HEK293 (cell line): ENCODE data around the gene TMEM181.

Source experiments
- CTCF ChIA-PET: fragments of 350-600 bp; formaldehyde crosslinking; extraction: SDS; loops from one replicate; lab custom pipeline; 2021; ENCODE audit warnings: antibody characterized with exemption; lab: Yijun Ruan, JAX
- POLR2A ChIA-PET: fragments of 300-600 bp; formaldehyde crosslinking; extraction: SDS; loops from one replicate; lab custom pipeline; 2020; ENCODE audit warnings: antibody characterized with exemption, inconsistent platforms; lab: Yijun Ruan, JAX
- H3K27ac ChIP-seq: fragments of 200-500 bp; sonication (Bioruptor generic); 2 replicates; pipeline ENCODE4 v1.5.1; 2014; ENCODE audit warnings: low read depth, low read length, control low read depth, inconsistent platforms; ENCODE audit errors: extremely low read depth
- H3K36me3 ChIP-seq, 2 experiments: fragments of 200-500 bp in 1 of 2; sonication (Bioruptor generic) in 1 of 2; 1 replicate in 1 of 2; 2 replicates in 1 of 2; pipeline ENCODE4 v1.5.1; 2014 to 2017; ENCODE audit warnings: inconsistent platforms in 2 of 2, low read length in 2 of 2; ENCODE audit not compliant: control insufficient read depth in 2 of 2, insufficient read depth in 1 of 2
- H3K4me1 ChIP-seq: fragments of 200-500 bp; sonication (Bioruptor generic); 2 replicates; pipeline ENCODE4 v1.5.1; 2014; ENCODE audit warnings: mild to moderate bottlenecking, low read length, inconsistent platforms; ENCODE audit not compliant: control insufficient read depth, insufficient read depth
- H3K4me3 ChIP-seq: 2 replicates; pipeline ENCODE4 v1.5.1; 2011; ENCODE audit warnings: low read depth, mild to moderate bottlenecking, control low read depth, low read length, moderate library complexity
- H3K9me3 ChIP-seq: fragments of 200-500 bp; sonication (Bioruptor generic); 2 replicates; pipeline ENCODE4 v1.5.1; 2014; ENCODE audit warnings: low read depth, low read length, inconsistent platforms; ENCODE audit not compliant: control insufficient read depth, insufficient read depth
- GLIS1 ChIP-seq: fragments of 450-650 bp; formaldehyde crosslinking; IDR thresholded peaks from 2 replicates; pipeline ENCODE4 v1.5.1; 2016; ENCODE audit warnings: missing biosample characterization, missing genetic modification characterization
- KLF1 ChIP-seq: fragments of 450-650 bp; formaldehyde crosslinking; IDR thresholded peaks from 2 replicates; pipeline ENCODE4 v1.5.1; 2016; ENCODE audit warnings: missing biosample characterization, missing genetic modification characterization
- PATZ1 ChIP-seq: fragments of 450-650 bp; formaldehyde crosslinking; IDR thresholded peaks from 2 replicates; pipeline ENCODE4 v1.5.1; 2016; ENCODE audit warnings: missing biosample characterization, missing genetic modification characterization
- PRDM2 ChIP-seq: fragments of 450-650 bp; formaldehyde crosslinking; IDR thresholded peaks from 2 replicates; pipeline ENCODE4 v1.5.1; 2016; ENCODE audit warnings: missing biosample characterization, missing genetic modification characterization, borderline replicate concordance
- SCRT1 ChIP-seq: fragments of 450-650 bp; formaldehyde crosslinking; IDR thresholded peaks from 2 replicates; pipeline ENCODE4 v1.5.1; 2016; ENCODE audit warnings: missing biosample characterization, missing genetic modification characterization, borderline replicate concordance
- YY1 ChIP-seq: fragments of 450-650 bp; formaldehyde crosslinking; IDR thresholded peaks from 2 replicates; pipeline ENCODE4 v1.5.1; 2018; ENCODE audit warnings: missing biosample characterization, missing genetic modification characterization
- ZNF155 ChIP-seq: fragments of 450-650 bp; formaldehyde crosslinking; IDR thresholded peaks from 2 replicates; pipeline ENCODE4 v1.5.1; 2016; ENCODE audit warnings: missing biosample characterization, missing genetic modification characterization
- ZNF26 ChIP-seq: fragments of 450-650 bp; formaldehyde crosslinking; IDR thresholded peaks from 2 replicates; pipeline ENCODE4 v1.5.1; 2016; ENCODE audit warnings: missing biosample characterization, missing genetic modification characterization
- ZNF266 ChIP-seq: fragments of 450-650 bp; formaldehyde crosslinking; IDR thresholded peaks from 2 replicates; pipeline ENCODE4 v1.5.1; 2016; ENCODE audit warnings: missing biosample characterization, missing genetic modification characterization, low read depth
- ZNF302 ChIP-seq: fragments of 450-650 bp; formaldehyde crosslinking; IDR thresholded peaks from 2 replicates; pipeline ENCODE4 v1.5.1; 2016; ENCODE audit warnings: missing biosample characterization, missing genetic modification characterization, low read depth
- ZNF335 ChIP-seq: fragments of 450-650 bp; formaldehyde crosslinking; conservative IDR thresholded peaks from 2 replicates; pipeline ENCODE4 v1.5.1; 2016; ENCODE audit warnings: missing biosample characterization, missing genetic modification characterization
- ZNF600 ChIP-seq: fragments of 450-650 bp; formaldehyde crosslinking; IDR thresholded peaks from 2 replicates; pipeline ENCODE4 v1.5.1; 2016; ENCODE audit warnings: missing biosample characterization, missing genetic modification characterization
- ZNF645 ChIP-seq: fragments of 450-650 bp; formaldehyde crosslinking; IDR thresholded peaks from 2 replicates; pipeline ENCODE4; 2016; ENCODE audit warnings: missing biosample characterization, missing genetic modification characterization
- ZNF791 ChIP-seq: fragments of 450-650 bp; formaldehyde crosslinking; IDR thresholded peaks from 2 replicates; pipeline ENCODE4 v1.5.1; 2016; ENCODE audit warnings: missing biosample characterization, missing genetic modification characterization

TMEM181 gene

GRCh38 chr6:158680481-158680880 is 120.6 kb downstream of the TMEM181 start (continued):
- TF ChIP-seq PATZ1, result no peak
- no peak for TF ChIP-seq PRDM2 (tag by site-specific recombination)
- TF ChIP-seq ZNF600 (tag by site-specific recombination), result no peak
- TF ChIP-seq ZNF302 (tag by site-specific recombination), result no peak

- CTCF ChIA-PET, result interaction anchor here (0.6 to 2.0 kb wide), 11 partner anchors 21 to 1678 kb away, joined by 3 to 9 read pairs (median 3); no protein-coding TSS in a partner anchor
- Histone ChIP-seq H3K36me3 (no peaks in the 10 kb centered on the region), H3K9me3 (no peaks in the 10 kb centered on the region)
- TF ChIP-seq YY1 (tag by site-specific recombination) (no peak), ZNF335 (tag by site-specific recombination) (no peak), ZNF266 (tag by site-specific recombination) (no peak), ZNF155 (tag by site-specific recombination) (no peak), SCRT1 (no peak)
- TF ChIP-seq, all 188 proteins: peak for 0
- POLR2A ChIA-PET, result interaction anchor here (0.8 kb wide), 1 partner anchor 40 kb away, joined by 3 read pairs; the partner anchor contains the start of gene DYNLT1
- H3K4me1 ChIP-seq, result no peaks in the 10 kb centered on the region
- no peak overlapping the region for H3K4me3 ChIP-seq
- H3K27ac ChIP-seq, result no peak overlapping the region
Measured at GRCh38 chr6:158684311-158684710, 124.4 kb downstream of the TMEM181 start.

GRCh38 chr6:158684745-158685324 is 124.9 kb downstream of the TMEM181 start:
- Histone ChIP-seq H3K4me1 (no peaks in the 10 kb centered on the region), H3K9me3 (no peaks in the 10 kb centered on the region)
- CTCF ChIA-PET, result interaction anchor here (0.6 to 2.0 kb wide), 12 partner anchors 19 to 1679 kb away, joined by 3 to 9 read pairs (median 3); no protein-coding TSS in a partner anchor
- no peak for TF ChIP-seq ZNF26 (tag by site-specific recombination)
- no peak for TF ChIP-seq ZNF645
- TF ChIP-seq KLF1 (tag by site-specific recombination), result no peak
- TF ChIP-seq GLIS1 (tag by site-specific recombination), result no peak
- no peak for TF ChIP-seq ZNF791 (tag by site-specific recombination)
- TF ChIP-seq, all 188 proteins: peak for 0
- H3K4me3 ChIP-seq, result no peak overlapping the region
- H3K36me3 ChIP-seq, result no peaks in the 10 kb centered on the region
- POLR2A ChIA-PET, result interaction anchor here (0.8 kb wide), 1 partner anchor 40 kb away, joined by 3 read pairs; the partner anchor contains the start of gene DYNLT1
- no peak overlapping the region for H3K27ac ChIP-seq
